ENCODE results near the gene CNKSR3.
"Not testable (repeated sequence)": the region's sequence is repeated elsewhere in the genome, so short reads cannot be mapped to it uniquely, and the experiment has no call there.

The CNKSR3 gene

GRCh38 chr6:154510144-154510905 lies at the start of gene CNKSR3:
CNKSR3 (minus strand) TSS chr6:154510685; CDS start chr6:154510114, 571 bp downstream.
- peak; percentile 22 for DNase-seq

GRCh38 chr6:154558984-154559383 lies 48.5 kb upstream of the CNKSR3 start:
- no peak for DNase-seq

- DNase-seq, result no peak
These were observed 48.0 kb upstream of the CNKSR3 start for GRCh38 chr6:154558513-154558912.

GRCh38 chr6:154555073-154555677 lies 44.7 kb upstream of the CNKSR3 start:
- DNase-seq, result no peak

GRCh38 chr6:154554491-154554890 lies 44.0 kb upstream of the CNKSR3 start:
- DNase-seq, result no peak

- no peak for DNase-seq
These were observed 40.3 kb upstream of the CNKSR3 start for GRCh38 chr6:154550779-154551178.

GRCh38 chr6:154549179-154549578 lies 38.7 kb upstream of the CNKSR3 start:
- DNase-seq, result no peak

- DNase-seq, result no peak
These were observed 37.8 kb upstream of the CNKSR3 start for GRCh38 chr6:154548130-154548830.

GRCh38 chr6:154543628-154544027 lies 33.1 kb upstream of the CNKSR3 start:
- no peak for DNase-seq

- no peak for DNase-seq
These were observed 32.3 kb upstream of the CNKSR3 start for GRCh38 chr6:154542747-154543146.

- not testable (repeated sequence) for DNase-seq
These were observed 31.4 kb upstream of the CNKSR3 start for GRCh38 chr6:154541837-154542236.

- DNase-seq, result no peak
These were observed 29.2 kb upstream of the CNKSR3 start for GRCh38 chr6:154539593-154540269.

- DNase-seq, result no peak
These were observed 28.2 kb upstream of the CNKSR3 start for GRCh38 chr6:154538640-154539191.

- DNase-seq, result no peak
These were observed 27.2 kb upstream of the CNKSR3 start for GRCh38 chr6:154537511-154538325.

- no peak for DNase-seq
These were observed 26.5 kb upstream of the CNKSR3 start for GRCh38 chr6:154536999-154537398.

GRCh38 chr6:154536255-154536654 lies 25.8 kb upstream of the CNKSR3 start:
- no peak for DNase-seq

GRCh38 chr6:154535851-154536250 lies 25.4 kb upstream of the CNKSR3 start:
- DNase-seq, result no peak

GRCh38 chr6:154535147-154535546 lies 24.7 kb upstream of the CNKSR3 start:
- no peak for DNase-seq

- DNase-seq, result no peak
These were observed 24.0 kb upstream of the CNKSR3 start for GRCh38 chr6:154534531-154534930.

GRCh38 chr6:154532426-154532825 lies 21.9 kb upstream of the CNKSR3 start:
- DNase-seq, result no peak

- no peak for DNase-seq
These were observed 19.5 kb upstream of the CNKSR3 start for GRCh38 chr6:154529957-154530356.

GRCh38 chr6:154528310-154528915 lies 17.9 kb upstream of the CNKSR3 start:
- no peak for DNase-seq

Data from KG1 (cell line).